ENCODE data around the gene XXYLT1.

The XXYLT1 gene

GRCh38 chr3:195153130-195153529 is 117.8 kb downstream of the XXYLT1 start:
- peak in 7 of 42 donors; percentile 13 to 45 (median 29) for DNase-seq
- intact Hi-C loops (cut with DNase I): no loop called here

GRCh38 chr3:195151866-195152541 is 119.0 kb downstream of the XXYLT1 start:
- no peak for DNase-seq
- intact Hi-C loops (cut with DNase I): no loop called here

GRCh38 chr3:195151402-195151801 is 119.6 kb downstream of the XXYLT1 start:
- DNase-seq: no peak
- intact Hi-C loops (cut with DNase I): no loop called here

GRCh38 chr3:195150181-195151118 is 120.5 kb downstream of the XXYLT1 start:
- intact Hi-C loops (cut with DNase I): no loop called here
- DNase-seq: peak in 32 of 42 donors; percentile 14 to 64 (median 40)

- intact Hi-C loops (cut with DNase I): no loop called here
- DNase-seq: no peak
Observed at GRCh38 chr3:195149292-195150030, 121.5 kb downstream of the XXYLT1 start.

- DNase-seq: no peak
- intact Hi-C loops (cut with DNase I): no loop called here
Observed at GRCh38 chr3:195148549-195148948, 122.4 kb downstream of the XXYLT1 start.

GRCh38 chr3:195147649-195148080 is 123.3 kb downstream of the XXYLT1 start:
- no peak for DNase-seq
- intact Hi-C loops (cut with DNase I): no loop called here

GRCh38 chr3:195146131-195146530 is 124.8 kb downstream of the XXYLT1 start:
- intact Hi-C loops (cut with DNase I): no loop called here

GRCh38 chr3:195145579-195145978 is 125.4 kb downstream of the XXYLT1 start:
- DNase-seq: no peak
- intact Hi-C loops (cut with DNase I): no loop called here

More at GRCh38 chr3:195146131-195146530, 124.8 kb downstream of the XXYLT1 start:
- DNase-seq: no peak

- intact Hi-C loops (cut with DNase I): no loop called here
- no peak for DNase-seq
Observed at GRCh38 chr3:195143221-195143620, 127.7 kb downstream of the XXYLT1 start.

- DNase-seq: no peak
- intact Hi-C loops (cut with DNase I): no loop called here
Observed at GRCh38 chr3:195142519-195142918, 128.4 kb downstream of the XXYLT1 start.

- no peak for DNase-seq
- intact Hi-C loops (cut with DNase I): no loop called here
Observed at GRCh38 chr3:195140816-195141793, 129.9 kb downstream of the XXYLT1 start.

- intact Hi-C loops (cut with DNase I): no loop called here
- no peak for DNase-seq
Observed at GRCh38 chr3:195140410-195140809, 130.5 kb downstream of the XXYLT1 start.

- DNase-seq: peak in 23 of 42 donors; percentile 21 to 82 (median 53)
Observed at GRCh38 chr3:195139876-195140240, 131.1 kb downstream of the XXYLT1 start.

GRCh38 chr3:195139091-195139875 is 131.7 kb downstream of the XXYLT1 start:
- DNase-seq: no peak
- intact Hi-C loops (cut with DNase I): no loop called here

More at GRCh38 chr3:195139876-195140240, 131.1 kb downstream of the XXYLT1 start:
- intact Hi-C loops (cut with DNase I): no loop called here

GRCh38 chr3:195137638-195138588 is 133.0 kb downstream of the XXYLT1 start:
- no peak for DNase-seq

More at GRCh38 chr3:195137638-195138588, 133.0 kb downstream of the XXYLT1 start:
- intact Hi-C loops (cut with DNase I): no loop called here
